Activated T-helper 1 cell treated with anti-CD3 and anti-CD28 coated beads, Interleukin-12 subunit alpha, Interleukin-12 subunit beta, Interleukin-2, Interleukin-4 antibody, amounts not matched to agents 30 ng/mL and 10 ng/mL and 1 ng/mL, durations not matched to agents 14 hours and 24 hours and 36 hours (primary cell): ENCODE data around the gene CRYBA4. TPM values are rescaled to one million over a fixed set of nuclear protein-coding genes. Genes with fewer than 3 reads are reported as not detected.

Experiments used
- DNase-seq: peaks from one replicate; pipeline ENCODE4 v3.0.0; 2021; ENCODE audit warnings: low spot score
- H3K27ac Mint-ChIP-seq: one replicate; pipeline ENCODE4 v1.8.0; 2021; ENCODE audit warnings: mild to moderate bottlenecking, mixed read lengths
- H3K27me3 Mint-ChIP-seq: one replicate; pipeline ENCODE4 v1.8.0; 2022; ENCODE audit warnings: mild to moderate bottlenecking, moderate library complexity, mixed read lengths; ENCODE audit not compliant: insufficient read depth
- H3K36me3 Mint-ChIP-seq: one replicate; pipeline ENCODE4 v1.8.0; 2021; ENCODE audit warnings: low read depth, mixed read lengths
- H3K4me1 Mint-ChIP-seq: one replicate; pipeline ENCODE4 v1.8.0; 2021; ENCODE audit warnings: low read depth, mixed read lengths
- H3K4me3 Mint-ChIP-seq: one replicate; pipeline ENCODE4 v1.8.0; 2021; ENCODE audit warnings: mild to moderate bottlenecking, moderate library complexity, mixed read lengths
- H3K9me3 Mint-ChIP-seq: one replicate; pipeline ENCODE4 v1.8.0; 2021; ENCODE audit warnings: mixed read lengths
- intact Hi-C: fragments of 100-400 bp; cut with micrococcal nuclease; formaldehyde crosslinking; loops from one replicate; pipeline ENCODE4 v1.15.1; 2024
- total RNA-seq: library from RNA; stranded (reverse); gene quantifications from 2 replicates; pipeline ENCODE4 v1.2.3, GENCODE V29; 2022

The CRYBA4 gene
- total RNA-seq, 1 donor from 2014 or later = not detected

DNA sequence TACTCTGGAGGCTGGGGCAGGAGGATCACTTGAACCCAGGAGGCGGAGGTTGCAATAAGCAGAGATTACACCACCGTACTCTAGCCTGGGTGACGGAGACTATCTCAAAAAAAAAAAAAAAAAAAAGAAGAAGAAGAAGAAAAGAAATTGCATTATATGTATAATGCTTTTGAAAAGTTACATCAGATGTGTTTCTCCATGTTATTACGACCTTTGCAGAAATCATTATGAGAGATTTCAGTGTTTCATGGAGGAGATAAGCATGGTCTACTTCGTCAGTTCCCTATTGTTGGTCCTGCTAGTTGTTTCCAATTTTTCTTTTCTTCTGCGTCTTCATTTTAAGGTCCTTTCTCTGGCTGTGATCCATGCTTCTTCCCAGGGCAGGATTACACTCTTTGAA, 38.6 kb downstream of the CRYBA4 start:
- Mint-ChIP-seq H3K4me3 (peak overlapping the region; percentile 19), H3K27ac (peak overlapping the region; percentile 79), H3K36me3 (peaks cover 25% of the 10 kb centered on the region), H3K27me3 (no peaks in the 10 kb centered on the region), H3K9me3 (no peaks in the 10 kb centered on the region), H3K4me1 (peaks cover 60% of the 10 kb centered on the region)
- intact Hi-C loops = loop anchor here (10.0 kb wide), 1 partner anchor 906 kb away; no protein-coding TSS in a partner anchor
- no peak for DNase-seq

DNA sequence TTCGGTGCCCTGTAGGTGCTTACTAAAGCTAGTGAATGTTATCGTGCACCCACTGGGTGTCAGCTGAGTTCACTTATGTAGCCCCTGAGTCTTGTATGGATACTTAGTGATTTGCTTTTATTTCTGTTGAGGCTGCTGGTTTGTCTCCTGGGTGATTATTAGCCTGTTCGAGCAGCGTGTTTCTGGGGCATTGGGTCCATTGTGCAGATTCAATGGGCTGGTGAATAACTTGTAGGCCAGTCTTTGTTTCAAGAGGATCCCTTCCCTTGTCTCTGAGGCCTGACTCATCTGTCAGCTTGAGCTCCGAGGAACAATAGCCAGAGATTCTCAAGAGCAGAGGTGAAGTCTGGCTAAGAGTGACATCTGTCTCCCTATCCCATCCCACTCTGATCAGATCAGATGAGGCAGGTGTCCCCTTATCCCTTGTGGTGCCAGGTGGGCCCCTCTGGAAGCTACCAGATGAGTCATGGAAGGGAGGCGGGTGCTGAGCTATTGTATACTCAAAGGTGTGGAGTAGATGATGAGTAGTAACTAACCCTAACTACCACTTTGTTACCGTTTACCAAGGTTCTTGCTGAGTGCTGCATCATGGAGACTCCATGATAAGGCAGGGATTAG, 39.3 kb downstream of the CRYBA4 start:
- Mint-ChIP-seq H3K9me3 (no peaks in the 10 kb centered on the region), H3K36me3 (peaks cover 29% of the 10 kb centered on the region), H3K4me3 (peak overlapping the region; percentile 39), H3K4me1 (peaks cover 67% of the 10 kb centered on the region), H3K27me3 (no peaks in the 10 kb centered on the region), H3K27ac (peak overlapping the region; percentile 27)
- DNase-seq = no peak
- intact Hi-C loops = loop anchor here (10.0 kb wide), 1 partner anchor 906 kb away; no protein-coding TSS in a partner anchor

DNA sequence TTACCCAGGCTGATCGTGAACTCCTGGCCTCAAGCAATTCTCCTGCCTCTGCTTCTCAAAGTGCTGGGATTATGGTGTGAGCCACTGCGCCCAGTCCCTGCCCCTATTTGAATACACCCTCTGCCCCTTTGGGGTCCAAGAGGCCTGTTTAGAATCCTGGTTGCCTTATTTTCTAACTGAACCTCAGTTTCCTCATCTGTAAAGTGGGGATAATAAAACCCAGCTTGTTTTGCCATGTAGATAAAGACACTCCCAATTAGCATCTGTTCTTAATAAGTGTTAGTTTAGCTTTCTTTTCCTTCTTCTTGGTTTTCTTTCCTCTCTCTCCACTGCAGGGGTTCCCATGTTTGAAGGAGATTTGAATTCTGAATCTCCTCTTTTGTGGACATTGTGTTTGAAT, 40.4 kb downstream of the CRYBA4 start:
- H3K9me3 Mint-ChIP-seq = no peaks in the 10 kb centered on the region
- no peak overlapping the region for H3K4me3 Mint-ChIP-seq
- peaks cover 32% of the 10 kb centered on the region for H3K36me3 Mint-ChIP-seq
- intact Hi-C loops = loop anchor here (10.0 kb wide), 1 partner anchor 907 kb away; no protein-coding TSS in a partner anchor
- peak overlapping the region; percentile 59 for H3K27ac Mint-ChIP-seq
- peaks cover 71% of the 10 kb centered on the region for H3K4me1 Mint-ChIP-seq
- DNase-seq = no peak
- no peaks in the 10 kb centered on the region for H3K27me3 Mint-ChIP-seq

DNA sequence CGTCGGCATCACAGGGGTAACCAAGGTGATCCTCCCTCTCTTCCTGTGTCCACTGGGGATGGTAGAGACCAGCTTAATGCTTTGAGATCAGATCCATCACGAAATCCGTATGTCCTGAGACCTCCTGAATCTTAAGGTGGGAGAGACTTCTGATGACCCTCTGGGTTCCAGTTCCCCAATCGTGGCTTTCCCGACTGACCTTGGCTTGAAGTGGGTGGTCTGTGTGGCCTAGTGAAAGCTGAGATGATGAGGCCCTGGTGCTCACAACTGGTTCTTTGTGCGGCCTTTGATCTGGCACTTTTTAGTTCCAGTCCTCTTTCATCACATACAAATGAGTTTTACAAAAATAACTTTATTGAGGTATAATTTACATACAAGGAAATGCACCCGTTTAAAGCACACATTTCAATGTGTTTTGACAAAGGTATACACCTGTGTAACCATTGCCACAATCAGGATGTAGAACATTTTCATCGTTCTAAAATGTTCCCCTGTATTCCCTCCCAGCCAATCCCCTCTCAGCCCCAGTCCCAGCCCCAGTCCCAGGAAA, 41.7 kb downstream of the CRYBA4 start:
- H3K4me3 Mint-ChIP-seq = no peak overlapping the region
- peak overlapping the region; percentile 43 for H3K27ac Mint-ChIP-seq
- peaks cover 71% of the 10 kb centered on the region for H3K4me1 Mint-ChIP-seq
- peaks cover 36% of the 10 kb centered on the region for H3K36me3 Mint-ChIP-seq
- DNase-seq = no peak
- no peaks in the 10 kb centered on the region for H3K27me3 Mint-ChIP-seq
- no peaks in the 10 kb centered on the region for H3K9me3 Mint-ChIP-seq
- intact Hi-C loops = loop anchor here (10.0 kb wide), 1 partner anchor 909 kb away; no protein-coding TSS in a partner anchor

DNA sequence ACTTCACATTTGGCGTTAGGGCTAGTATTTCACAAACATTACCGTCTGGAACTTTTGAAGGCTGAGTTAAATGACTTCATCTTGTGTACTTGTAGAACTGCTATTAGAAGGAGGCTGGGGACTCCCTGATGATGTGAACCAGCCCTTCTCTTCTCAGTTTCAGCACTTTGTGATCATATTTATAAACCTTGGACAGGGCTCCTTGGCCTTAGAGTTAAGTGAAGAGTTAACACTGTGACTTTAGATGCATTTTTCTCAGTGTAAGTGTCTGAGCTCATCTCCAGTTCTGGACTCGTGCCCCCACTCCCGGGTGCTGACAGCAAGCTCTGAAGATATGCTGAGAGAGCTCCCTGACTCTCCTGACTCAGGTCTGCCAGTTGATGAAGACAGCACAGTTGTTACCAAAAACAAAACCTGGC, 44.1 kb downstream of the CRYBA4 start:
- Mint-ChIP-seq H3K27me3 (no peaks in the 10 kb centered on the region), H3K4me1 (peaks cover 76% of the 10 kb centered on the region), H3K9me3 (no peaks in the 10 kb centered on the region), H3K36me3 (peaks cover 41% of the 10 kb centered on the region), H3K4me3 (peak overlapping the region; percentile 75), H3K27ac (peak overlapping the region; percentile 96)
- intact Hi-C loops = loop anchor here (1.0 to 10.0 kb wide), 7 partner anchors 9 to 911 kb away; partner anchors contain the start of genes ASPHD2, MIAT and TFIP11
- no peak for DNase-seq

GRCh38 chr22:26667140-26667539, 45.4 kb downstream of the CRYBA4 start:
- H3K9me3 Mint-ChIP-seq = no peaks in the 10 kb centered on the region
- intact Hi-C loops = loop anchor here (10.0 kb wide), 1 partner anchor 912 kb away; no protein-coding TSS in a partner anchor
- H3K27me3 Mint-ChIP-seq = no peaks in the 10 kb centered on the region
- no peak for DNase-seq
- H3K36me3 Mint-ChIP-seq = peaks cover 40% of the 10 kb centered on the region
- peaks cover 79% of the 10 kb centered on the region for H3K4me1 Mint-ChIP-seq
- H3K27ac Mint-ChIP-seq = peak overlapping the region; percentile 16
- no peak overlapping the region for H3K4me3 Mint-ChIP-seq

GRCh38 chr22:26669060-26669481, 47.3 kb downstream of the CRYBA4 start:
- Mint-ChIP-seq H3K4me1 (peaks cover 77% of the 10 kb centered on the region), H3K27ac (peak overlapping the region; percentile 70), H3K9me3 (no peaks in the 10 kb centered on the region), H3K4me3 (no peak overlapping the region), H3K27me3 (no peaks in the 10 kb centered on the region), H3K36me3 (peaks cover 26% of the 10 kb centered on the region)
- intact Hi-C loops = loop anchor here (10.0 kb wide), 1 partner anchor 914 kb away; no protein-coding TSS in a partner anchor
- no peak for DNase-seq

- H3K27ac Mint-ChIP-seq = peak overlapping the region; percentile 98
- H3K27me3 Mint-ChIP-seq = no peaks in the 10 kb centered on the region
- DNase-seq = no peak
- peaks cover 30% of the 10 kb centered on the region for H3K36me3 Mint-ChIP-seq
- H3K4me1 Mint-ChIP-seq = peaks cover 77% of the 10 kb centered on the region
- intact Hi-C loops = loop anchor here (10.0 kb wide), 1 partner anchor 376 kb away; no protein-coding TSS in a partner anchor
- peak overlapping the region; percentile 95 for H3K4me3 Mint-ChIP-seq
- H3K9me3 Mint-ChIP-seq = no peaks in the 10 kb centered on the region
Observed at GRCh38 chr22:26670459-26670858, 48.7 kb downstream of the CRYBA4 start.

- peak; percentile 47 for DNase-seq
- no peaks in the 10 kb centered on the region for H3K9me3 Mint-ChIP-seq
- H3K27ac Mint-ChIP-seq = peak overlapping the region; percentile 98
- H3K4me1 Mint-ChIP-seq = peaks cover 79% of the 10 kb centered on the region
- intact Hi-C loops = loop anchor here (1.0 to 10.0 kb wide), 10 partner anchors 12 to 1611 kb away; partner anchors contain the start of genes HPS4, PITPNB, SRRD and TFIP11
- peaks cover 31% of the 10 kb centered on the region for H3K36me3 Mint-ChIP-seq
- no peaks in the 10 kb centered on the region for H3K27me3 Mint-ChIP-seq
- H3K4me3 Mint-ChIP-seq = peak overlapping the region; percentile 95
Observed at GRCh38 chr22:26671317-26672059, 49.7 kb downstream of the CRYBA4 start.

GRCh38 chr22:26672060-26672471, 50.3 kb downstream of the CRYBA4 start:
- Mint-ChIP-seq H3K27me3 (no peaks in the 10 kb centered on the region), H3K27ac (peak overlapping the region; percentile 98), H3K4me3 (peak overlapping the region; percentile 95), H3K9me3 (no peaks in the 10 kb centered on the region), H3K36me3 (peaks cover 29% of the 10 kb centered on the region), H3K4me1 (peaks cover 77% of the 10 kb centered on the region)
- intact Hi-C loops = loop anchor here (1.0 to 10.0 kb wide), 10 partner anchors 13 to 1611 kb away; partner anchors contain the start of genes HPS4, PITPNB, SRRD and TFIP11
- DNase-seq = no peak

GRCh38 chr22:26672590-26673468, 51.1 kb downstream of the CRYBA4 start:
- intact Hi-C loops = loop anchor here (1.0 to 10.0 kb wide), 10 partner anchors 14 to 1612 kb away; partner anchors contain the start of genes HPS4, PITPNB, SRRD and TFIP11
- H3K4me1 Mint-ChIP-seq = peaks cover 72% of the 10 kb centered on the region
- peak overlapping the region; percentile 98 for H3K27ac Mint-ChIP-seq
- DNase-seq = peak; percentile 91
- peaks cover 26% of the 10 kb centered on the region for H3K36me3 Mint-ChIP-seq
- H3K9me3 Mint-ChIP-seq = no peaks in the 10 kb centered on the region
- H3K27me3 Mint-ChIP-seq = no peaks in the 10 kb centered on the region
- peak overlapping the region; percentile 95 for H3K4me3 Mint-ChIP-seq

GRCh38 chr22:26673486-26673885, 51.7 kb downstream of the CRYBA4 start:
- H3K4me3 Mint-ChIP-seq = peak overlapping the region; percentile 95
- H3K9me3 Mint-ChIP-seq = no peaks in the 10 kb centered on the region
- peaks cover 77% of the 10 kb centered on the region for H3K4me1 Mint-ChIP-seq
- H3K27ac Mint-ChIP-seq = peak overlapping the region; percentile 98
- H3K27me3 Mint-ChIP-seq = no peaks in the 10 kb centered on the region
- peak; percentile 29 for DNase-seq
- intact Hi-C loops = loop anchor here (2.0 to 10.0 kb wide), 3 partner anchors 379 to 1613 kb away; no protein-coding TSS in a partner anchor
- peaks cover 27% of the 10 kb centered on the region for H3K36me3 Mint-ChIP-seq
